GM19328 (cell line): ENCODE results near the gene NRG4.
"Not testable (repeated sequence)": the region's sequence is repeated elsewhere in the genome, so short reads cannot be mapped to it uniquely, and the experiment has no call there.

Experiments
- ATAC-seq: cut with Tn5 transposase; IDR thresholded peaks from one replicate; pipeline ENCODE4 v1.9.1; 2021; ENCODE audit warnings: mild to moderate bottlenecking, moderate library complexity; ENCODE audit not compliant: unreplicated experiment

Gene NRG4

GRCh38 chr15:75994220-75994619, 18.0 kb downstream of the NRG4 start:
- ATAC-seq: no peak

- no peak for ATAC-seq
Measured at GRCh38 chr15:75992897-75993296, 19.3 kb downstream of the NRG4 start.

GRCh38 chr15:75989875-75990274, 22.3 kb downstream of the NRG4 start:
- no peak for ATAC-seq

- no peak for ATAC-seq
Measured at GRCh38 chr15:75989045-75989444, 23.2 kb downstream of the NRG4 start.

- no peak for ATAC-seq
Measured at GRCh38 chr15:75985971-75986370, 26.3 kb downstream of the NRG4 start.

- ATAC-seq: not testable (repeated sequence)
Measured at GRCh38 chr15:75984706-75985105, 27.5 kb downstream of the NRG4 start.

GRCh38 chr15:75982468-75982867, 29.8 kb downstream of the NRG4 start:
- no peak for ATAC-seq

GRCh38 chr15:75981149-75981815, 30.9 kb downstream of the NRG4 start:
- no peak for ATAC-seq

GRCh38 chr15:75976766-75977165, 35.5 kb downstream of the NRG4 start:
- not testable (repeated sequence) for ATAC-seq

GRCh38 chr15:75966073-75966472, 46.2 kb downstream of the NRG4 start:
- ATAC-seq: no peak

GRCh38 chr15:75961331-75961730, 50.9 kb downstream of the NRG4 start:
- no peak for ATAC-seq

GRCh38 chr15:75955720-75956119, 56.5 kb downstream of the NRG4 start:
- no peak for ATAC-seq

- ATAC-seq: no peak
Measured at GRCh38 chr15:75952525-75952924, 59.7 kb downstream of the NRG4 start.

- ATAC-seq: no peak
Measured at GRCh38 chr15:75948761-75949296, 63.4 kb downstream of the NRG4 start.

GRCh38 chr15:75947092-75947491, 65.1 kb downstream of the NRG4 start:
- ATAC-seq: no peak

GRCh38 chr15:75945953-75946352, 66.3 kb downstream of the NRG4 start:
- no peak for ATAC-seq

GRCh38 chr15:75943713-75944215, 68.5 kb downstream of the NRG4 start:
- ATAC-seq: no peak

GRCh38 chr15:75943246-75943645, 69.0 kb downstream of the NRG4 start:
- ATAC-seq: no peak

- ATAC-seq: no peak
Measured at GRCh38 chr15:75942464-75942863, 69.8 kb downstream of the NRG4 start.

GRCh38 chr15:75930866-75931265, 81.4 kb downstream of the NRG4 start:
- no peak for ATAC-seq

- ATAC-seq: no peak
Measured at GRCh38 chr15:75929799-75930565, 82.2 kb downstream of the NRG4 start.
